NCI-H1092 (cell line): ENCODE results near the gene HES2.
"Not testable (repeated sequence)": the region's sequence is repeated elsewhere in the genome, so short reads cannot be mapped to it uniquely, and the experiment has no call there.

Experiments used
- DNase-seq: peaks from one replicate; lab custom pipeline; 2025; lab: John Stamatoyannopoulos, UW

The HES2 gene

GRCh38 chr1:6386371-6386949 lies 33.3 kb downstream of the HES2 start:
- no peak for DNase-seq

GRCh38 chr1:6385488-6386191 lies 34.1 kb downstream of the HES2 start:
- peak; percentile 77 for DNase-seq

- peak; percentile 82 for DNase-seq
Measured at GRCh38 chr1:6384962-6385361, 34.8 kb downstream of the HES2 start.

GRCh38 chr1:6384135-6384534 lies 35.6 kb downstream of the HES2 start:
- DNase-seq, result no peak

- DNase-seq, result no peak
Measured at GRCh38 chr1:6380037-6380436, 39.7 kb downstream of the HES2 start.

- peak; percentile 55 for DNase-seq
Measured at GRCh38 chr1:6378096-6378746, 41.5 kb downstream of the HES2 start.

GRCh38 chr1:6373961-6374720 lies 45.6 kb downstream of the HES2 start:
- no peak for DNase-seq

- DNase-seq, result not testable (repeated sequence)
Measured at GRCh38 chr1:6372236-6372635, 47.5 kb downstream of the HES2 start.

GRCh38 chr1:6370006-6370405 lies 49.7 kb downstream of the HES2 start:
- no peak for DNase-seq

- no peak for DNase-seq
Measured at GRCh38 chr1:6367381-6368012, 52.2 kb downstream of the HES2 start.

GRCh38 chr1:6365047-6365446 lies 54.7 kb downstream of the HES2 start:
- no peak for DNase-seq

- DNase-seq, result peak; percentile 59
Measured at GRCh38 chr1:6363085-6363884, 56.4 kb downstream of the HES2 start.
